ENCODE measurements around the gene FAM53A.

DNA sequence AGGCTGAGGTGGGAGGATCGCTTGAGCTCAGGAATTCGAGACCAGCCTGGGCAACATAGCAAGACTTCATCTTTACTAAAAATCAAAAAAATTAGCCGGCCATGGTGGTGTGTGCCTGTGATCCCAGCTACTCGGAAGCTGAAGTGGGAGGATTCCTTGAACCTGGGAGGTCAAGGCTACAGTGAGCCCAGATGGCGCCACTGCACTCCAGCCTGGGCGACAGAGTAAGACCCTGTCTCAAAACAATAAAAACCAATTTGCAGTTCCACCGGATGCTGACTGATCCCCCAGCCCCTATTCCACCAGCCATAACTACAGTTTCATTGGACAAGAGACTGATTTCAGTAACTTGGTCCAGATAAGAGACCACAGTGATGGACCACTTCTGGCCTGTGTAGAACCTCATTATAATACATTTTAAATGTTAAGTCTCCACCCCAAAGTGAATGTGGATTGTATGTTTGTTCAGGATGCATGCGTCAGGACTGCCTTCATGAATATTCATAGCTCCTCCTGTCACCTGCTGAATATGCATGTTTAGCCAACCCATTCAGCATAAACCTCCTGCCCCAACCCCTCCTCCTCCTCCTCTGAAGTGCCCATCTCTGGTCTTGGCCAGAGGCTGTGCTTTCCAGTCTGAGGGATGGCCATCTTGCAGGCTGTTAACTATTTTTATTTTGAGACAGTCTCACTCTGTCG lies 30.3 kb upstream of the FAM53A start:
- no peak for TF ChIP-seq CTCF (IDR thresholded peaks at IDR 0.05)
- no peak for TF ChIP-seq POLR2A (IDR thresholded peaks at IDR 0.05)
- TF ChIP-seq POLR2AphosphoS5 (IDR thresholded peaks at IDR 0.05), result no peak
- TF ChIP-seq EP300 (IDR thresholded peaks at IDR 0.05), result no peak

All from gastroesophageal sphincter (tissue), 3 donors.